Measurements from ENCODE around the gene GRAMD2B. TPM values are rescaled to one million over a fixed set of nuclear protein-coding genes. Genes with fewer than 3 reads are reported as not detected.
"Not testable (repeated sequence)": the region's sequence is repeated elsewhere in the genome, so short reads cannot be mapped to it uniquely, and the experiment has no call there.

The GRAMD2B gene
- total RNA-seq, 1 experiment from 2014 or later = 33.6 TPM

GRCh38 chr5:126376443-126376842 is 46.8 kb upstream of the GRAMD2B start:
- CTCF ChIA-PET = no interaction called here
- BruUV-seq (replicated peaks) = no TSS peak

GRCh38 chr5:126377424-126377823 is 45.8 kb upstream of the GRAMD2B start:
- Histone ChIP-seq H3K27me3 (ENCODE audit: low read length) (no peaks in the 10 kb centered on the region), H3K9ac (ENCODE audit: low read length) (no peak overlapping the region), H3K4me1 (ENCODE audit: insufficient read depth, low read length) (peaks cover 14% of the 10 kb centered on the region), H3K9me2 (replicated peaks; ENCODE audit: low read length) (no peaks in the 10 kb centered on the region), H4K20me1 (ENCODE audit: low read length) (no peaks in the 10 kb centered on the region), H3K4me2 (ENCODE audit: low read length) (no peak overlapping the region), H3K36me3 (ENCODE audit: low read depth, low read length) (peaks cover 13% of the 10 kb centered on the region; the same call in 1 of the 2 replicates), H2AFZ (ENCODE audit: low read length) (no peak overlapping the region), H3K27ac (ENCODE audit: low read length) (no peak overlapping the region), H3K79me2 (ENCODE audit: low read length) (peaks cover 60% of the 10 kb centered on the region), H3K4me3 (ENCODE audit: low read length) (no peak overlapping the region), H3F3A (ENCODE audit: low read length, unreplicated experiment) (no peaks in the 10 kb centered on the region), H3K9me3 (ENCODE audit: low read length) (0 out of 2 replicates have a peak, but pooled peaks cover 5% of the 10 kb centered on the region)
- intact Hi-C loops (cut with micrococcal nuclease) = no loop called here
- TF ChIP-seq CTCF (conservative IDR thresholded peaks at IDR 0.05; ENCODE audit: low read depth, low read length) (no peak), EZH2phosphoT487 (IDR thresholded peaks at IDR 0.05; ENCODE audit: borderline replicate concordance, low read length) (no peak), EZH2 (IDR thresholded peaks at IDR 0.05; ENCODE audit: low read length, unreplicated experiment) (no peak)
- POLR2A ChIA-PET (ENCODE audit: unreplicated experiment) = no interaction called here
- BruUV-seq (replicated peaks) = no TSS peak
- ATAC-seq (no peak), DNase-seq (no peak)
- CTCF ChIA-PET = no interaction called here

More at GRCh38 chr5:126376443-126376842, 46.8 kb upstream of the GRAMD2B start:
- peaks cover 20% of the 10 kb centered on the region for H3K4me1 ChIP-seq (ENCODE audit: insufficient read depth, low read length)
- H3K9me2 ChIP-seq (replicated peaks; ENCODE audit: low read length) = no peaks in the 10 kb centered on the region
- no peak for DNase-seq
- POLR2A ChIA-PET (ENCODE audit: unreplicated experiment) = no interaction called here
- H3K79me2 ChIP-seq (ENCODE audit: low read length) = peaks cover 61% of the 10 kb centered on the region
- H2AFZ ChIP-seq (ENCODE audit: low read length) = no peak overlapping the region
- H3K36me3 ChIP-seq (ENCODE audit: low read depth, low read length) = 0 out of 2 replicates have a peak, but pooled peaks cover 10% of the 10 kb centered on the region
- H3K9me3 ChIP-seq (ENCODE audit: low read length) = 0 out of 2 replicates have a peak, but pooled peaks cover under 1% of the 10 kb centered on the region
- no peaks in the 10 kb centered on the region for H3K27me3 ChIP-seq (ENCODE audit: low read length)
- H3K27ac ChIP-seq (ENCODE audit: low read length) = no peak overlapping the region
- H4K20me1 ChIP-seq (ENCODE audit: low read length) = no peaks in the 10 kb centered on the region
- TF ChIP-seq EZH2phosphoT487 (IDR thresholded peaks at IDR 0.05; ENCODE audit: borderline replicate concordance, low read length) = no peak
- TF ChIP-seq CTCF (conservative IDR thresholded peaks at IDR 0.05; ENCODE audit: low read depth, low read length) = no peak
- TF ChIP-seq EZH2 (IDR thresholded peaks at IDR 0.05; ENCODE audit: low read length, unreplicated experiment) = no peak
- intact Hi-C loops (cut with micrococcal nuclease) = no loop called here
- no peak for ATAC-seq
- no peaks in the 10 kb centered on the region for H3F3A ChIP-seq (ENCODE audit: low read length, unreplicated experiment)
- no peak overlapping the region for H3K4me2 ChIP-seq (ENCODE audit: low read length)
- no peak overlapping the region for H3K9ac ChIP-seq (ENCODE audit: low read length)
- no peak overlapping the region for H3K4me3 ChIP-seq (ENCODE audit: low read length)

- DNase-seq; H3K27ac ChIP-seq (ENCODE audit: low read length); CTCF ChIA-PET; H3K4me2 ChIP-seq (ENCODE audit: low read length); H3K9me2 ChIP-seq (replicated peaks; ENCODE audit: low read length); H3K9ac ChIP-seq (ENCODE audit: low read length); intact Hi-C loops (cut with micrococcal nuclease); POLR2A ChIA-PET (ENCODE audit: unreplicated experiment); ATAC-seq; H3K27me3 ChIP-seq (ENCODE audit: low read length); H3F3A ChIP-seq (ENCODE audit: low read length, unreplicated experiment); BruUV-seq (replicated peaks); H2AFZ ChIP-seq (ENCODE audit: low read length); H3K4me3 ChIP-seq (ENCODE audit: low read length); H3K9me3 ChIP-seq (ENCODE audit: low read length); H4K20me1 ChIP-seq (ENCODE audit: low read length): not testable (repeated sequence)
- peaks cover 54% of the 10 kb centered on the region for H3K79me2 ChIP-seq (ENCODE audit: low read length)
- peaks cover 13% of the 10 kb centered on the region; the same call in 1 of the 2 replicates for H3K36me3 ChIP-seq (ENCODE audit: low read depth, low read length)
- H3K4me1 ChIP-seq (ENCODE audit: insufficient read depth, low read length) = peaks cover 28% of the 10 kb centered on the region
Observed at GRCh38 chr5:126380316-126380715, 42.9 kb upstream of the GRAMD2B start.
